ENCODE data around the gene NCBP2. TPM values are rescaled to one million over a fixed set of nuclear protein-coding genes. Genes with fewer than 3 reads are reported as not detected.
A peak's percentile ranks its signal among the peaks of the same experiment; 100 is the strongest.

NCBP2 gene
- total RNA-seq, 1 donor from 2014 or later = 31.0 TPM

- intact Hi-C loops (cut with micrococcal nuclease) = no loop called here
- ATAC-seq = no peak
Measured at GRCh38 chr3:196903740-196904139, 38.6 kb downstream of the NCBP2 start.

DNA sequence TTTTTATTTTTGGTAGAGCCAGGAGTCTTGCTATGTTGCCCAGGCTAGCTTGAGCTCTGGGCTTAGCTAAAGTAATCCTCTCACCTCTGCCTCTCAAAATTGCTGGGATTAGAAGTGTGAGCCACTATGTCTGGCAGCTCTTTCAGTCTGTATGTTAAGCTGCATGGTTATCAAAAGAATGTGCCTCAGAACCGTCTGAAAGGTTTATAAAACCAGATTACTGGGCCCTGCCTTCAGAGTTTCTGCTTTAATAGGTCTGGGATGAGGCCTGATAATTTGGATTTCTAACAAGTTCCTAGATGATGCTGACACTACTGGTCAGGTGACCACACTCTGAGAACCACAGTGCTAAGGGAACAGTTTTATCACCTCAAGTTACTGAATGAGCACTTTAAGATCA lies 40.0 kb downstream of the NCBP2 start:
- intact Hi-C loops (cut with micrococcal nuclease) = no loop called here
- ATAC-seq (no peak), DNase-seq (no peak)

More at GRCh38 chr3:196903740-196904139, 38.6 kb downstream of the NCBP2 start:
- no peak for DNase-seq

DNA sequence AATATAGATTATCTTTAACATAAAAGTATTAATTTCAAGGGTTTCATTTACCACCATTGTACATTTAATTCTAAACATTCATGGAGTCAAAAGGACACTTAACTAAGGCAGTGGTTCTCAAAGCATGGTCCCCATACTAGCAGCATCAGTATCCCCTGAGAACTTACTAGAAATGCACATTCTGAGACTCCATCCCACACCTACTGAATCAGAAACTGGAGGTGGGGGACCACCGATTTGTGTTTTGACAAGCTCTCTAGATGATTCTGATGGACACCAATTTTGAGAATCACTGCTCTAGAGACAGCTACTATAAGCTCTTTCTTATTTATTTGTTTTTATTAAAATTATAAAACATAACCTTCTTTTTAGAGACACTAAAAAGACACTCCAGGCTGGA lies 40.6 kb downstream of the NCBP2 start:
- no peak for DNase-seq
- ATAC-seq = no peak
- intact Hi-C loops (cut with micrococcal nuclease) = no loop called here

GRCh38 chr3:196896229-196896628 lies 46.1 kb downstream of the NCBP2 start:
- no peak for DNase-seq
- intact Hi-C loops (cut with micrococcal nuclease) = no loop called here
- ATAC-seq = no peak

DNA sequence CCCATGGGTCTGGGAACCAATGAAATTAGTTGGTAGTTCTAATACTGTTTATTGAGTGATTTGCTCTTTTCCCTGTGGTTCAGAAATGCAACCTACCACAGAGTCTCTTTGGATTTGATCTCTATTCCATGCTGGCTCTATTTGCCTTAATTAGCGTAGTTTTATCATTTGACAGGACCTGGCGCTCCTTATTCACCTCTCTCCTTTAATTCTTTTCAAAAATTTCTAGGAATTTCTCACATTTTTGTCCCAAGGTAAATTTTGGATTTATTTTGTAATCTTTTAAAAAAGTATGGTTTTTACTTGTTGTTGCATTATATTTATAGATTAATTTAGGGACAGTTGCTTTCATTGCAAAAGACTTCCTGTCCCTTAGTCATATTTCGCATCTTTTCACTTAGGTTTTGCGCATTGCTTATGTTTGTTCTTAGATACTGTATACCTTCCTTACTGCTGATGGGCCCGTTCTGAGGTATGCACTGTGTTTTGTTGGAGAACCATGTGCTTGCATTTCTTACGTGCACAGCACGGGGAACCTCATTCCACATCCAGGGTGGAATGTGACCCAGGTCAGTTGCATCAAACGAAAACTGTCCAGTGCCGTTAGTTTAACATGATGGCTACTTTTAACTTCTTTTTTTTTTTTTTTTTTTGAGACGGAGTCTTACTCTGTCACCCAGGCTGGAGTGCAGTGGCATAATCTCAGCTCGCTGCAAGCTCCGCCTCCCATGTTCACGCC lies 47.6 kb downstream of the NCBP2 start:
- intact Hi-C loops (cut with micrococcal nuclease) = no loop called here
- no peak for DNase-seq
- no peak for ATAC-seq

- DNase-seq (no peak), ATAC-seq (peak; percentile 68)
- intact Hi-C loops (cut with micrococcal nuclease) = no loop called here
Measured at GRCh38 chr3:196889844-196890708, 52.3 kb downstream of the NCBP2 start.

DNA sequence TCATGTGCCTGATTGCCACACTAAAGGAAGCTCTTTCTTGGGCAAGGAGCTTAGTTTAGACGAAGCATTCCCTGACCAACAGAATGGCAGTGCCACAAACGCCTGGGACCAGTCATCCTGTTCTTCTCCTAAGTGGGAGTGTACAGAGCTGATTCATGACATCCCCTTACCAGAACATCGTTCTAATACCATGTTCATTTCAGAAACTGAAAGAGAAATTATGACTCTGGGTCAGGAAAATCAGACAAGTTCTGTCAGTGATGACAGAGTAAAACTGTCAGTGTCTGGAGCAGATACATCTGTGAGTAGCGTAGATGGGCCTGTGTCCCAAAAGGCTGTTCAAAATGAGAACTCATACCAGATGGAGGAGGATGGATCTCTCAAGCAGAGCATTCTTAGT lies 56.2 kb downstream of the NCBP2 start:
- intact Hi-C loops (cut with micrococcal nuclease) = no loop called here
- DNase-seq = no peak
- ATAC-seq = no peak

Other genes starting within 250 kb of the NCBP2 start
- 1.0 TPM for gene CEP19, start 230.3 kb downstream of the NCBP2 start, total RNA-seq
- 14.1 TPM for gene PIGX, start 230.2 kb downstream of the NCBP2 start, total RNA-seq
- gene PAK2, start 202.7 kb downstream of the NCBP2 start, total RNA-seq = 43.5 TPM
- gene SENP5, start 74.6 kb downstream of the NCBP2 start, total RNA-seq = 19.6 TPM
- gene PIGZ, start 26.3 kb upstream of the NCBP2 start, total RNA-seq = 2.8 TPM
- 3.6 TPM for gene MELTF, start 87.3 kb upstream of the NCBP2 start, total RNA-seq